ENCODE measurements around the gene MCAM.
A peak's percentile ranks its signal among the peaks of the same experiment; 100 is the strongest.

Gene MCAM, protein sequence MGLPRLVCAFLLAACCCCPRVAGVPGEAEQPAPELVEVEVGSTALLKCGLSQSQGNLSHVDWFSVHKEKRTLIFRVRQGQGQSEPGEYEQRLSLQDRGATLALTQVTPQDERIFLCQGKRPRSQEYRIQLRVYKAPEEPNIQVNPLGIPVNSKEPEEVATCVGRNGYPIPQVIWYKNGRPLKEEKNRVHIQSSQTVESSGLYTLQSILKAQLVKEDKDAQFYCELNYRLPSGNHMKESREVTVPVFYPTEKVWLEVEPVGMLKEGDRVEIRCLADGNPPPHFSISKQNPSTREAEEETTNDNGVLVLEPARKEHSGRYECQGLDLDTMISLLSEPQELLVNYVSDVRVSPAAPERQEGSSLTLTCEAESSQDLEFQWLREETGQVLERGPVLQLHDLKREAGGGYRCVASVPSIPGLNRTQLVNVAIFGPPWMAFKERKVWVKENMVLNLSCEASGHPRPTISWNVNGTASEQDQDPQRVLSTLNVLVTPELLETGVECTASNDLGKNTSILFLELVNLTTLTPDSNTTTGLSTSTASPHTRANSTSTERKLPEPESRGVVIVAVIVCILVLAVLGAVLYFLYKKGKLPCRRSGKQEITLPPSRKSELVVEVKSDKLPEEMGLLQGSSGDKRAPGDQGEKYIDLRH

DNA sequence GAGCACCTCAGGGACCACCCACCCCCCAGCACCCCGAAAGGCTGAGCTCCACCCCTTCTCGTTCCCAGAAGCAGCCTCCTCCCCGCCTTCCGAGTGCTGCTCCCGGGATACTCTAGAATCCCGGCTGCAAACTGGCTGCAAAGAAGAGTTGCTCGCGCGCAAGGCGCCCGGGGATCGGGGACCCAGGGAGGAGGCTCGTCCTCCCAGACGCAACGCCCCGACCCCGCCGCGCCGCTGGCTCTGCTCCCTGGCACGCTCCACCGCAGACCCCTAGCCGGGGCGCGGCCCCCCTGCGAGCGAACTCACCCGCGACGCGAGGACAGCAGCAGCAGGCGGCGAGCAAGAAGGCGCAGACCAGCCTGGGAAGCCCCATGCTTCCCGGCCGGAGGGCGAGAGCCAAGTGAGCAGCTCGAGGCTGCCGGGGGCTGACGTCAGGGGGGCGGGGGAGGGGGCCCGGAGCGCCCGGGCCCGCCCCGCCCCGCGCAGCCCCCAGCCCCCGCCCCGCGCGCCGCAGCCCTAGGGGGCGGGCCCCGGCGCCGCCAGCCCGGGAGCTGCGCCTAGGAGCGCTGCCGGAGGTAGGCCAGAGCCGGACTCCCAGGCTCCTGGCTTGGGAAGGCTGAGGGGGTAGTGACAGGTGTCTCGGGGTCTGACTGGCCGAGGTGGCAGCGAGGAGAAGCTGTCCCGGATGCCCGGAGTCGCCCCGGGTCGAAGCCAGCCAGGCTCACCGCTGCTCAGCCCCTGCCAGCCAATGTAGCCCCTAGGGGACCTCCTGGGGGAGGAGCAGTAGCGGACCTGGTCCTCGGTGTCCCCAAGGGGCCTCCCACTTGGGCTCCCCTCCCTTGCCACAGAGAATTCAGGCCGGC is at the start of gene MCAM:
Gene MCAM, minus strand, starts transcription at position 402 of the 863 bp plus-strand sequence. Its CDS starts 29 bp downstream, at position 373.
- peak in 19 of 51 donors; percentile 29 to 68 (median 50) for DNase-seq

DNA sequence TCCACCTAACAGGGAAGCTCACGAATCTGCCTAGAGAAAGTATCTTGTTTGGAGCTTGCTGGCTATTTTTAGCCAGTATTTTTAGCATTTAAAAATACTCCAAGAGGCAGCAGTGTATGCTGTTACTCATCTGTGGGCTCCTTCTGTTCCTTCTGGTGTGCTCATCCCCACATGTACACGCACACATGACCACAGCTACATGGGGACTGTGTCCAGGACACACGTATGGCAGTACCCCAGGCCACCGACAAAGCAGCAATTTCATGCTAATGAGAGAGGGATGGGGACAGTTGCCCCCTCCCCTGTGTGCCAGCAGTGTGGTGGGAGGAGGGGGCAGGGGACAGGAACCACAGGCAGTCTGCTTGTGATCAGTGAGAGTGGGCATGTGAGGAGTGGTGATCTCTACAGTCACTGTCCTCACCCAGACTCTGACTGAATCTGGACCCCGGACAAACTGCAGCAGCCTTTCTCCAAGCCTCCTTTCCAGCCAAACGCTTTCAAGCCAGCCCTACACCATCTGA is 48.2 kb upstream of the MCAM start:
- peak in 2 of 51 donors; percentile 49 to 84 for DNase-seq

DNA sequence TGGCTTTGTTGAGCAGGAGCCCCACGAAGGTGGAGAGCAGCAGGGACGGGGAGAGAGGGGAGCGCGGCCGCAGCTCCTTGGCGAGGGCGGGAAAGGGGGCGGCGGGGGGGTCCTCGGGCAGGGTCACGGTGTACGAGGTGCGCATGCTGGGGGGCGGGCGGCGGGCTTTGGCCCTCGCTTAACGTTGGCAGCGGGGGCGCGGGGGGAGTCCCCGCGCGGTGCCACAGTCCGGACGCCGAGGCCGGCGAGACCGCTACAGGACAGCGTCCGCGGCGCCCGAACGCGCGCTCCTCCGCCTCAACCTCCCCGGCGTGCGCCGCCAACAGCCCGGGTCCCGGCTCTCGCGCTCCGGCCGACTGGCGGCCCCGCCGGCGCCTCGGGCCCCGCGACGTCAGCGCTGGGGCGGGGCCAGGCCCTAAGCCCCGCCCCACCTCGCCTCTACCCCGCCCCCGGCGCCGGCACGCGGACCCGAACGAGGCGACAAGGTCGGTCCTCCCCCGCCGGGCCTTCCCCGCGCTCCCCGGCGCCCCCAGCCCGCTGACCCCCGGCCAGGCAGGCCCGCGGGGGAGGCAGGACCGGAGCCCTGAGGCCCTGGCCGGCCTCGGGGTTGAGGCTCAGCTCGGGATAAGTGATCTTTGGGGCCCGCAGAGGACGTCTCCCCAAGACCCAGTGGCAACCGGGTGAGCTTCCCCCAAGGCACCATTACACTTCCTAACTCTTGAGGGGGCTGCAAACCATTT is 47.1 kb upstream of the MCAM start:
- peak in 37 of 51 donors; percentile 24 to 84 (median 56) for DNase-seq

DNA sequence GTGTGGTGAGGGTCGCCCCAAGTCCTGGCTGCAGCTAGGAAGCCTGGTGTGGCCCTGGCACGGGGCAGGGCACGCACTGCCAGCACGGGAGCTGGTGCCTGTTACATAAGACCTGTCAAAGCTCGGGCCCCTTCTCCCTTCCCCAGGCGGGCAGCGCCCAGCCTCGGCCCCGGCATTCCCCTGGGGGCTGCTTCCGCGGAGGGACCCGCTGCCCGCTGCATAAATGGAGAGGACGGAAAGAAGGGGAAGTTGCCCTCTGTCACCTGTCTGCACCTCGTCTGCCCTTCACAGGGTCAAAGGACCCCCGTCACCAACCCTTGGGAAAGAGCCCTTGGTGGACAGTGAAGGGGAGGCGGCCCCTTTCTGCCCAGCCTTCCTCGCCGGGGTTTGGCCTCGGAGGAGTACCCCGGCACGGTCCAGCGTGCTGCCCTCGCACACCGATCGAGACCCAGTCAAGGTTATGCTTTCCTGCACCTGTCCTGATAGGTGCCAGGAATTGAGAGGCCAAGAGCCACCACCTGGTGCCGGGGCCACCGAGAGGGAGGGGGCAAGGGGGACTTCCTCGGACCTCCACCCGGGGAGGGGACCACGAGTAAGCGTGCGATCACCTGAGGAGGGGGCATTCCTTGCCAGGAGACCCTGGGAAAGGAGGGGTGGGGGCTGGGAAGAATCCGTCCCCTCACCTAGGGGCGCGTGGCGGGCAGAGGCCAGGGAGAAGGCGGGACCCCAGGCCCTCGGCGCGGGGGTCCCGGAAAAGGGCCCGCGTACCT is 46.3 kb upstream of the MCAM start:
- peak in 3 of 51 donors; percentile 29 to 42 (median 39) for DNase-seq

DNA sequence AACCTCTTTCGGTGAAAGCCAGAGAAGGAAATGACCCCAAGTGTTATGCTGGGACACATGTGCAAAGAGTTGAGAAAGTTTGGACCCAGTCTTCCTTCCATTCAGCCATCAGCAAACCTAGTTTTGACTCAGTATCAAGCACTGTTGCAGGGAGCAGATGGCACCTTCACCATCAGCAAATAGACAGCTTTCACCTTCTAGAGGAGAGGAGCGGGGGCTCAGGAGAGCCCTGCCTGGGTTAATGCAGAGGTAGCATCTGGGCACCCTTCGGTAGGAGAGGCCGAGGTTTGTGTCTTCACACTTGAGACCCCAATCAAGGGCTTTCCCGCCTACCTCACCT is 45.8 kb upstream of the MCAM start:
- DNase-seq, result peak in 1 of 51 donors; percentile 78

DNA sequence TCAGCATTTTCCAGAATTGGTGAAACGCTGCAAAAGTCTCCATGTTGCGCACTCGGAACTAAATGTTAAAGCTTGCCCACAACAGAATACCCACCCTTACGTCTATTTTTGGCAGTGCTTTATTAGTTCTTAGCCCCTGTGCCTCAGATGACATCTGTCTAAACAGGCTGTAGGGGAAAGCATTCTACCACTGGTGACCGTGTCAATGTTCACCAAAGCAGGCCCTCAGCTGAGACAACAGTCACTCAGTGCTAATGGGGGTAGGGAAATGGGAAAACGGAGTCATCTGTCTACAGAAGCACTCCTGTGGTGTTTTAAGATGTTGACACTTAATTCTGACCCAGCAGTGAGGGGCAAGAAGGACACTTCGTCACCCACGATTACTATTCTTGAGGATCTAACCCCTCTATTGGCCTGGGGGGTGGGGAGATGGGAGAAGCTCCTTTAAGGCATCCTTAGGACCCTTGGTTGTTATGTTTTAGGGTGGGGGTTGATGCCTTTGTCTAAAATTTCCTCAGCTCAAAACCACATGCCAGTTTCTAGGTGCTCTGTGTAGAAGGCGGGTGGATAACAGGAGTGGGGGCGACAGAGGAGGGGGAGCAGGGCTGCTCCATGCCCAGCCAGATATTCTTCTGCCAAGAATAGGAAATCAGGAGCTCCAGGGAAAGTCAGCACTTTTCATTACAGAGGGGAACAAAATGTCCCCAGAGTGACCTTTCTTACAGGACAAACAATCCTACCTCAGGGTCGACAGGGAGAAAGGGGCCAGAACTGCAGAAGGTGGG is 45.2 kb upstream of the MCAM start:
- DNase-seq, result peak in 4 of 51 donors; percentile 22 to 78 (median 30)

DNA sequence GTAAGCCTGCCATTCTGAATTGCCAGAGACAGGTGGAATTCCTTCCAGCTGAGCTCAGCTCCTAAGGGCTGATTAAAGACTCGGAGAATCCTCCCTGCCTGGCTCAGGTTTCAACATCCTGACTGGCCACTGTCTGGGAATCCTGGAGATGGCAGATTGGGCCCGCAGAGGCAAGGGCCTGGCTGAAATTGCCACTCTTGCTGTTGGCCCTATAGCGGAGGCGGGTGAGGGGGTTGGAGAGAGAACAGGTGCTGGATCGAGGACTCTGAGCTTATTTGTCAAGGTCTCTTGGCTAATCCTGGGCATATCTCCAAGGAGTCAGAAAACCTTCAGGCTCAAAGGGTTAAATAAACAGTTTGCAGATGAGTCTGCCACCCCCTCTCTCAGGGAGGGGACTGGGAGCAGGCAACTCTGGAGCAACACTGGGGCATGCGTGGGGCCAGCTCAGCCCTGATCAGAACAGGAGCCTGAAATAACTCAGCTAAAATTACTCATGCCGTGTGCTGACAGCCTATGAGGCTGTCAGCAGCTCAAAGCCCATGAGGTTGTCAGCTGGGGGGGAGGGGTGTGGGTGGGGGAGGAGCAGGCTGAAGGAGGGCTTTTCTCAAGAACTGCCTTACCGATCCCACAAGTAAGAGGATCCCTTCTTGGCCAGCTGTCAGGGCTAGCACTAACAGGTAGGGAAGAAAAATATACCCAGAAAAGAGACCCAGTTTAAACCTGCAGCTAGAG is 44.3 kb upstream of the MCAM start:
- peak in 17 of 51 donors; percentile 26 to 73 (median 51) for DNase-seq

DNA sequence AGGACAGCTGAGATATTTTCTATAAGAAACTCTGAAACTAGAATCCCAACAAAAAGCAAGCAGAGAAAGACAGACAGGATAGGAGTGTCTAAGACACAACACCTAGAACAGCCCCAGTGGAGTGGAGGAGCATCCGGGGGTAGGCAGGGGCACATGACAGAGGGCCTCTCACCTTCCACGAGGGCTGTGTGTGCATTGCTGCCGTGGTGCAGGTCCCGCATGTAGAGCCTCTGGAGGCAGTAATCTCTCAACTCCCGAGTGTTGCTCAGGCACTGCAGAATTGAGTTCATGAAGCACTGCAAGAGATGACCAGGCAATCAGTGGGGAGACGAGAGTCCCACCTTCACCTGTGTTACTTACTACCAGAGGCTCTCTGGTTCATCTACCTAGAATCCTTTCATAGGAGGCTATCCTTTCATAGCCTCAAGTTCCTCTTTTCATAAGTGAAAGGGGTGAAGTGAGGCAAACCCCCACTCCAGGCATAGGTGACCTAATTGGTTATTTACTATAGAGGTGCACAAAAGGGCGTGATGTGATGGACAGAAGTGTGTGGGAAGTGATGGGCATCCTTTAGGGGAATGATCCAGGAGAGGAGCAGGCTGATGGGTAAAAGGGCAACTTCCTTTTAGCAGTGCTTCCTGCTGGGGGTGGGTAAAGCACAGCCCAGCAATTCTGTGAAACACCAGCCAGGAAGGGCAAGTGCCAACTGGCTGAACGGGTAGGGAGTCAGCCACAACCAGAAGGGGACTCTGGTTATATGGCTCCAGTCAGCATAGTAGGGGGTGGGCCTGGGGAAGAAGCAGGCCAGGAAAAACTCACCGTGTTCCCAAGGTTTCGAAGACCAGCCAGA is 42.7 kb upstream of the MCAM start:
- no peak for DNase-seq

DNA sequence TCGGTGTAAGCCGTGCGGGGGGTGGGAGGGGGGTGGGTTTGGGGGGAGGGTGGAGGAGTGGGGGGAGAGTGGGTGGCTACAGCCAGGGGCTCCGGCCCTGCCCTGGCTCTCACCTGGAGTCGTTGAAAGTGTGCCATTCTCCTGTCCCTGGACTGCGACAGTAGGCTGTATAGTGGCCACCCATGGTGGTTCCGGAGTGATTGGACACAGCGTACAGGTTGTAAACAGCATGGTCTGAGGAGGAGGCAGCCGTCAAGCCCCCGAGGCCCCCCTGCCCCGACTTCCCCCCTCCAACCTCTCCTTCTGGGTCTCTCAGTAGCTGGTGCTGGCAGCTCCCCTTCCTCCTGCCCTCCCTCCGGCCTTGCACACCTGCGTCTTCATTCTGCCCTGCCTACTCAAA is 40.1 kb upstream of the MCAM start:
- DNase-seq, result no peak

DNA sequence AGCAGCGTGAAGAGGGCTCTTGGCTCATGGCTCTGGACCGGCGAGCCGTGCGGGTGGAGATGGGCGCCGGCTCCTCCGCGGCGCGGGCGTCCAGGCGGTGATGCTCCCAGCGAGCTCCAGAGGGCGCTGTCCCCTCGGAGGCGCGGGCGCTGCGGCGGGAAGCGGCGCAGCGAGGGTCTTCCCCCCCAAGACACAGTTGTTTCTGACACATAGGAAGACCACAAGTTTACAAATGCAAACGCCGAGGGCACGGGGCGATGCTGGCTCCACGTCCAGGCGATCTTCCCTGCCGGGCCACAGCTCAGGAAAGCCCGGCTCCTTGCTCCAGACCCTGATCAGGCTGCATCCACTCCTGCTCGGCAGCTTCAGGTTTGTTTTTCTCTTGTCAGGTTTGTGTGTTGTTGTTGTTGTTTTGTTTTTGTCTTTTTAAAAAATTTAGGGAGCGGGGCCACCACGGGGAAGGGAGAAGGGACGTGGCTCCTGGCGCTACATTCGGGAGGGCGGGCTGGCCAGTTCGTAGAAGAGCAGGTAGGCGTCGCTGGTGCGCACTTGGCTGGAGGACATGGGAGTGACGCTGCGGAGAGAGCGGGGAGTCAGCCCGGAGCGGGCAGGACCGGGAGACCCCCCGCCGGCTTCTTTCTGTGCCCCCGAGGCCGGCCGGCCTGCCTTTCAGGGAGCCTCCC is 39.6 kb upstream of the MCAM start:
- DNase-seq, result peak in 41 of 51 donors; percentile 33 to 81 (median 64)

DNA sequence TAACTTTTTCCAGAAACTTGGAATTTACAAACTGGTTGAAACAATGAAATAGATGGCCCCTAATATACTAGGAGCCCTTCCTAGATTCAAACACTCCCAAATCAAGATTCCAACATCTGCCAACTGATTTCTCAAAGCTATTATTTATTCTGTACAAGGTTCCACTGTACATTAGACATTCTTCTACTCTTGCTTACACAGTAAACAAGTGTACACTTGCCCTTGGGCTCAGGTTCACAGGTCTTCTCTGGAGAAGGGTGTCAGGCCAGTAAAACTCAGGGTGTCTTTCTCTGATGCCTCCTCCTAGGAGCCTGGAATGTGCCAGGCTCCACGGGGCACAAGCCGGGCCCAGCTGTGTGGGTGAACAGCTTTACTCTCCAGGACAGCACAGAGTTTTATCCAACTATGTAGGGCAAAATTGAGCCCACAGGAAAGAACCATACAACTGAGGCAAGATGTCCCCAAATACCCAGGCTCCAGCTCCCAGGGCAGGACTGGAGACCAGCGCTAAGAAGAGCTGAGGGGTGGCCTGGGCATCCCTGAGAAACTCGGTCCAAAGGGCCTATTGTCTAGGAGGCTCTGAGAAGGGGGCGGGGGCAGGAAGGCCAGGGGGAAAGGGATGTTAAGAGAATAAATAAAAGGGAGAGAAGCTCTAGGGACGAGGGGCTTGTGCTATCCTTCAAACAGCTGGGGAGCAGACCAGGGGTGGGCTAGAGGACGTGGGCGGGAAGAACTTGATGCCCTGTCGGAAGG is 38.3 kb upstream of the MCAM start:
- DNase-seq, result no peak

DNA sequence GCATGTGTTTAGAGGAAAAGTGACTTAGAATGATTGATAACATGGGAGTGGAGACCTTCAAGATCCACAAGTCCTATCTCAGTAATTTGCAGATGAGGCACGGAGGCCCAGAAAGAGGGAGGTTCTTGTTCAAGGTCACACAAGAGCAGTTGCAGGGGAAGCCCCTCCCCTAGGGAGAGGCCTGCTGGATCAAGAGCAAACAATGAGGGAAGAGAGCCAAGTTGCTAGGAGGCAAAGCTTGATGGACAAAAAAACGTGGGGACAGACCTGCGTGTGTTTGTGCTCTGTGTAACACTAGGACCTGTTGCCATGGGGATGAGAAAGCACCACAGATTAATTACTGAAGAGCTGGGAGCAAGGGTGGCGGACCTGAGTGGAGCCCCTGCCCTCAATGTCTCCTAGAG is 35.9 kb upstream of the MCAM start:
- peak in 7 of 51 donors; percentile 16 to 55 (median 34) for DNase-seq

DNA sequence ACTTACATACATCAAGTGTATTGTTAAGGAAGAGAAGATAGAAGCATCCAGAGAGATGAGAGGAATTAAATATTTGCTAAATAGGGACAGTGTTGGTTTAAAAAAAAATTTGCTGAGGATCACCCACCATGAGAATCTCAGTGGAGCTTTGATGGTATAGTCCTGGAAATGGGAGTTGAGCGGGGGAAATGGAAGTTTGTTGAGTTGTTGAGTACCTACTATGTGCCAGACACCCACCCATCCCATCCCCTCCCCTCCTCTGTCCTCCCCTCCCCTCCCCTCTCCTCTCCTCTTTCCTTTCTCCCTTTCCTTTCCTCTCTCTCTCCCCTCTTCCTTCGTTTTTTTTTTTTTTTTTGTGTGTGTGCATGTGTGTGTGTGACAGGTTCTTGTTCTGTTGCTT is 34.3 kb upstream of the MCAM start:
- no peak for DNase-seq

DNA sequence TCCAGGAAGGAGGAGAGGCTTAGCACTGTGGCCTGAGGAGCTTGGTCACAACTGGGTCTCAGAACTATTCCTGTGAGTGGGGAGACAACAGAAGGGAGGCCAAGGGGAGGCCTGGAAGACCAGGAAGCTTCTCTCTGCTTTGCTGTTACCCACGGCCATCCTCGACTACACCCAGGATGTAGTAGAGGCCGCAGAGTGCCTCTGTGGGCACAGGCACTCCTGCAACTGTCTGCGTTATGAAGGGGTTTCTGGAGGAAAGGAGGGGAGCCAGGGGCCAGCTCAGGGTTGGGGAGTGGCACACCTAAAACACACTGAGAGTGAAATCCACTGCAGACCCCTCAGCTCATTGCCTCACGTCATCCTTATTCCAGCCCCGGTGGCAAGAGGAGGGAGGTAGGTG is 33.4 kb upstream of the MCAM start:
- DNase-seq, result no peak

DNA sequence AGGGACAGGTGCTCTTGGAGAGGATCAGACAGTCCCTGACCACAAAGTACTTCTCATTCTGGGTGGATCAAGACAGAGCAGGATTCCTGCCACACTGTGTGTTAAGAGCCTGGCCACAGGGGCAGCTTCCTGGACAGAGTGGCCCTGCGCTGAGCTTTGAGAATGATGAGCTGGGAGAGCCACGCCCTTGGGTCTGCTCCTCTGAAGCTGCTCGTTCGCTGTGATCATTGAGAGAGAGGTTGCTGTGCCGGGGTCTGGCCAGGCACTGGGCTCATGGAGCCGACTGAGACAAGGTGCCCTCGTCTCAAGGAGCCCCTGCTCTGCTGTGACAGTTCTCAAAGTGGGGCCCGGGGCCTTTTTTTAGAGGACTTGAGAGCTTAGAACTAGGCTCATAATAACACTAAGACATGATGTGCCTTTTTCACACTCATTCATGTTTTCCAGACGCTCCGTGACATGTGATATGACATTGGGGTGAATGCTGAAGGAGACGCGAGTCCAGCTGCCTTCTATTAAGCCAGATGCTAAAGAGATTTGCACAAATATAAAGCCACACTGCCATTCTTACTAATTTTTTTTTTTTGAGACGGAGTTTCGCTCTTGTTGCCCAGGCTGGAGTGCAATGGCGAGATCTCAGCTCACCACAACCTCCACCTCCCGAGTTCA is 31.1 kb upstream of the MCAM start:
- DNase-seq, result no peak

DNA sequence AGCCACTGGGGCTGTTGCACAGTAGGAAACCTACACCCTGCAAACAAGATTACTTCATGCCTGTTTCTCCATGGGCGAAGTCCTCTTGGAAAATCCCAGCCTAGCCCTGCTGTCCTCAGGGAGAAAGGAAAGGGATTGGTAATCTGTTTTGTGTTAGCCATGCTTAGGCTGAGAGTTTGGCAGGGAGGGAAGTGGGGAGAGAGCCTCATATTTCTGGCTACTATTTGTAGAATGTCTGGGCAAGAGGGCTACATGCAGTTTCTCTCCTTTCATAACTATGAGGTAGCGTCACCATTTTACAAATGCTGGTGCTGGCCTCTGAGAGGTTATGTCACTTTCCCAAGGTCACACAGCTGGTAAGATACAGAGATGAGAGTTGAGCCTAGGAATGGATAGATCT is 30.3 kb upstream of the MCAM start:
- DNase-seq, result no peak
